Measurements from ENCODE around the gene KRT12. TPM values are rescaled to one million over a fixed set of nuclear protein-coding genes. Genes with fewer than 3 reads are reported as not detected.

Gene KRT12
- total and polyA plus RNA-seq, 2 of the 4 experiments (the other 2 are of a cell fraction): not detected

GRCh38 chr17:40841246-40841645 lies 25.8 kb downstream of the KRT12 start:
- H2BK120ac ChIP-seq (ENCODE audit: low read depth, low read length): no peak overlapping the region
- H3K27ac ChIP-seq (ENCODE audit: insufficient read depth, low read length): no peak overlapping the region
- no peak overlapping the region for H2BK15ac ChIP-seq (ENCODE audit: low read depth, low read length)
- H3K9me3 ChIP-seq (ENCODE audit: control insufficient read depth, insufficient read depth, low read length): no peaks in the 10 kb centered on the region
- H3K18ac ChIP-seq (ENCODE audit: low read depth, low read length): no peak overlapping the region
- H3K56ac ChIP-seq (ENCODE audit: extremely low read depth, insufficient read depth, low read length): no peak overlapping the region
- H3K14ac ChIP-seq (replicated peaks; ENCODE audit: low read depth, low read length): no peak overlapping the region
- no peak overlapping the region for H3K4ac ChIP-seq (ENCODE audit: low read depth, low read length)
- no peak overlapping the region for H2AK5ac ChIP-seq (ENCODE audit: low read depth, low read length)
- ChIA-PET POLR2A (ENCODE audit: unreplicated experiment) (no interaction called here), CTCF (no interaction called here)
- no peak overlapping the region for H2BK20ac ChIP-seq (ENCODE audit: low read depth, low read length)
- BruUV-seq (replicated peaks): no TSS peak
- H2BK5ac ChIP-seq (ENCODE audit: low read depth, low read length, poor library complexity, severe bottlenecking): no peak overlapping the region
- no peak overlapping the region for H3K4me3 ChIP-seq (ENCODE audit: insufficient read depth, low read depth, low read length)
- no peak overlapping the region for H4K8ac ChIP-seq (ENCODE audit: low read depth in 2 of 2, low read length in 2 of 2)
- no peak overlapping the region for H4K91ac ChIP-seq (ENCODE audit: insufficient read depth, low read depth, low read length)
- no peaks in the 10 kb centered on the region for H3K4me1 ChIP-seq (ENCODE audit: control insufficient read depth, insufficient read depth, low read length)
- no peaks in the 10 kb centered on the region for H3K79me1 ChIP-seq (ENCODE audit: low read depth in 1 of 2, low read length in 2 of 2)
- intact Hi-C loops (cut with micrococcal nuclease) (no loop called here), in situ Hi-C loops (cut with MboI; ENCODE audit: low sequenced_read_pairs) (no loop called here), dilution Hi-C loops (cut with HindIII; ENCODE audit: low sequenced_read_pairs, unreplicated experiment) (no loop called here)
- ATAC-seq (ENCODE audit: low read depth): no peak
- no peak overlapping the region for H2AK9ac ChIP-seq (replicated peaks; ENCODE audit: low read depth, low read length, poor library complexity)
- TF ChIP-seq ELK1 (IDR thresholded peaks at IDR 0.05; ENCODE audit: borderline replicate concordance, low read depth, low read length): no peak
- no peak for TF ChIP-seq MAFK (IDR thresholded peaks at IDR 0.05; ENCODE audit: low read depth, low read length)
- TF ChIP-seq CTCF (conservative IDR thresholded peaks at IDR 0.05; ENCODE audit: low read depth, low read length): no peak
- no peak for TF ChIP-seq BHLHE40 (IDR thresholded peaks at IDR 0.05; ENCODE audit: low read depth, low read length)
- TF ChIP-seq MAZ (IDR thresholded peaks at IDR 0.05; ENCODE audit: borderline replicate concordance, low read depth, low read length): no peak
- no peak for TF ChIP-seq RCOR1 (IDR thresholded peaks at IDR 0.05; ENCODE audit: insufficient replicate concordance, low read length)
- TF ChIP-seq CEBPB (IDR thresholded peaks at IDR 0.05; ENCODE audit: low read depth, low read length): no peak
- no peak for TF ChIP-seq USF2 (IDR thresholded peaks at IDR 0.05; ENCODE audit: low read depth, low read length)
- TF ChIP-seq CHD1 (IDR thresholded peaks at IDR 0.05; ENCODE audit: low read depth, low read length): no peak
- TF ChIP-seq POLR2A (IDR thresholded peaks at IDR 0.05; ENCODE audit: low read depth, low read length): no peak
- TF ChIP-seq RAD21 (IDR thresholded peaks at IDR 0.05; ENCODE audit: low read length): no peak
- no peak for TF ChIP-seq SMC3 (IDR thresholded peaks at IDR 0.05; ENCODE audit: low read depth, low read length)
- no peak for TF ChIP-seq FOS (IDR thresholded peaks at IDR 0.05; ENCODE audit: low read depth, low read length)
- no peak for TF ChIP-seq RFX5 (IDR thresholded peaks at IDR 0.05; ENCODE audit: low read depth, low read length)
- no peak for TF ChIP-seq NFE2L2 (IDR thresholded peaks at IDR 0.05; ENCODE audit: low read depth, low read length)
- no peak for TF ChIP-seq MXI1 (IDR thresholded peaks at IDR 0.05; ENCODE audit: borderline replicate concordance, low read depth, low read length)
- no peaks in the 10 kb centered on the region for H4K20me1 ChIP-seq (ENCODE audit: insufficient read depth, low read length)
- no peaks in the 10 kb centered on the region for H3K36me3 ChIP-seq (ENCODE audit: control insufficient read depth, insufficient read depth, low read length)
- no peak overlapping the region for H4K5ac ChIP-seq (ENCODE audit: low read depth, low read length)
- no peak overlapping the region for H2AFZ ChIP-seq (replicated peaks; ENCODE audit: low read length, poor library complexity)
- H3K23ac ChIP-seq (ENCODE audit: low read depth, low read length): no peak overlapping the region
- H3K9ac ChIP-seq (ENCODE audit: low read depth, low read length): no peak overlapping the region
- no CpG with 5 or more reads among the region's 3 CpGs for WGBS, 2 experiments (ENCODE audit: extremely low coverage in 2 of 2, insufficient read length in 1 of 2)
- H3K9me1 ChIP-seq (ENCODE audit: insufficient read depth, low read length): 0 out of 2 replicates have a peak, but pooled peaks cover 2% of the 10 kb centered on the region
- H3K27me3 ChIP-seq (ENCODE audit: control insufficient read depth, insufficient read depth, low read length): no peaks in the 10 kb centered on the region; the same call in 1 of the 2 replicates
- H3K4me2 ChIP-seq (ENCODE audit: low read depth, low read length): no peak overlapping the region
- no peak for DNase-seq

Data from IMR-90 (cell line).